Measurements from ENCODE around the gene HSF5.

HSF5 gene

DNA sequence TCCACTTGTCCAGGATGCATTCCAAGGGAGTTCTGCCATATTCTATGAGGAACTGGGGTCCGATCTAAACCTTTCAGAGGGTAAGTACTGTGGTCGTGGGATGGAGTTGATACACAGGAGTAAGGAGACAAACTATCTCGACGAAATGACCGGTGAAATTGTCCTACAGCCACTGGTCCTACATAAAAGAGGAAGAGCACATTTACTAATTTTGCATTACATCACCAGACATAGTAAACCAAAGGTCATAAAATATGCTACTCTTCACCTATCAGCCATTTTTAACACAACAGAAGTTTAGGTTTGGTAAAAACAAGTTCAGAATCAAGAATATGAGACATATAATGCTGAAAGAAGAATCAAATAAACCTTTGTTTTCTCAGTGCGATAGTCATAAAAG is 8.1 kb downstream of the HSF5 start:
- Histone ChIP-seq H3K9me3 (ENCODE audit: severe bottlenecking) (no peaks in the 10 kb centered on the region), H3K4me1 (ENCODE audit: insufficient read depth, poor library complexity, severe bottlenecking) (no peaks in the 10 kb centered on the region), H3K4me3 (ENCODE audit: severe bottlenecking) (no peak overlapping the region), H3K36me3 (ENCODE audit: low read depth) (no peaks in the 10 kb centered on the region), H3K27me3 (ENCODE audit: insufficient read depth, poor library complexity, severe bottlenecking) (peaks cover under 1% of the 10 kb centered on the region), H3K27ac (ENCODE audit: poor library complexity, severe bottlenecking) (no peak overlapping the region)
- DNase-seq (ENCODE audit: low spot score): no peak
- ATAC-seq (ENCODE audit: low read depth): no peak
- TF ChIP-seq, protein P1, sequence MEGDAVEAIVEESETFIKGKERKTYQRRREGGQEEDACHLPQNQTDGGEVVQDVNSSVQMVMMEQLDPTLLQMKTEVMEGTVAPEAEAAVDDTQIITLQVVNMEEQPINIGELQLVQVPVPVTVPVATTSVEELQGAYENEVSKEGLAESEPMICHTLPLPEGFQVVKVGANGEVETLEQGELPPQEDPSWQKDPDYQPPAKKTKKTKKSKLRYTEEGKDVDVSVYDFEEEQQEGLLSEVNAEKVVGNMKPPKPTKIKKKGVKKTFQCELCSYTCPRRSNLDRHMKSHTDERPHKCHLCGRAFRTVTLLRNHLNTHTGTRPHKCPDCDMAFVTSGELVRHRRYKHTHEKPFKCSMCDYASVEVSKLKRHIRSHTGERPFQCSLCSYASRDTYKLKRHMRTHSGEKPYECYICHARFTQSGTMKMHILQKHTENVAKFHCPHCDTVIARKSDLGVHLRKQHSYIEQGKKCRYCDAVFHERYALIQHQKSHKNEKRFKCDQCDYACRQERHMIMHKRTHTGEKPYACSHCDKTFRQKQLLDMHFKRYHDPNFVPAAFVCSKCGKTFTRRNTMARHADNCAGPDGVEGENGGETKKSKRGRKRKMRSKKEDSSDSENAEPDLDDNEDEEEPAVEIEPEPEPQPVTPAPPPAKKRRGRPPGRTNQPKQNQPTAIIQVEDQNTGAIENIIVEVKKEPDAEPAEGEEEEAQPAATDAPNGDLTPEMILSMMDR (IDR thresholded peaks at IDR 0.05; ENCODE audit: poor library complexity, severe bottlenecking): no peak

DNA sequence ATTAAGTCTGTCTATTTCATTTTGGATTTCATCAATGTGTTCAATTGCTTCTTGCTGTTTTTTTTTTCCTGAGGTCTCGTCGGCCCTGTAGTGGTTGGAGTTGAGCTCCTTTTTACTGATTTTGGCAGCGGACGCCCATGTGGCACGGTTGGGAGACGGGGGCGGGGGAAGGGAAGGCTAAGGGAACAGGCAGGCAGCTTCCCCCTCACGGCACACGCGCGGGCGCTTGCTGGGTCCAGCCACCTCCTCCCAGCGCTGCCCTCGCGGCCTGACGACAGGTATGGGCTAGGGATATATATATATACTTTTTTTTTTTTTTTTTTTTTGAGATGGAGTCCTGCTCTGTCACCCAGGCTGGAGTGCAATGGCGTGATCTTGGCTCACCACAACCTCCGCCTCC is 11.4 kb downstream of the HSF5 start:
- no peak for DNase-seq (ENCODE audit: low spot score)
- Histone ChIP-seq H3K27me3 (ENCODE audit: insufficient read depth, poor library complexity, severe bottlenecking) (peaks cover 8% of the 10 kb centered on the region), H3K4me1 (ENCODE audit: insufficient read depth, poor library complexity, severe bottlenecking) (no peaks in the 10 kb centered on the region), H3K4me3 (ENCODE audit: severe bottlenecking) (no peak overlapping the region), H3K27ac (ENCODE audit: poor library complexity, severe bottlenecking) (no peak overlapping the region), H3K36me3 (ENCODE audit: low read depth) (no peaks in the 10 kb centered on the region), H3K9me3 (ENCODE audit: severe bottlenecking) (no peaks in the 10 kb centered on the region)
- ATAC-seq (ENCODE audit: low read depth): no peak
- TF ChIP-seq, protein P1 (IDR thresholded peaks at IDR 0.05; ENCODE audit: poor library complexity, severe bottlenecking): no peak

DNA sequence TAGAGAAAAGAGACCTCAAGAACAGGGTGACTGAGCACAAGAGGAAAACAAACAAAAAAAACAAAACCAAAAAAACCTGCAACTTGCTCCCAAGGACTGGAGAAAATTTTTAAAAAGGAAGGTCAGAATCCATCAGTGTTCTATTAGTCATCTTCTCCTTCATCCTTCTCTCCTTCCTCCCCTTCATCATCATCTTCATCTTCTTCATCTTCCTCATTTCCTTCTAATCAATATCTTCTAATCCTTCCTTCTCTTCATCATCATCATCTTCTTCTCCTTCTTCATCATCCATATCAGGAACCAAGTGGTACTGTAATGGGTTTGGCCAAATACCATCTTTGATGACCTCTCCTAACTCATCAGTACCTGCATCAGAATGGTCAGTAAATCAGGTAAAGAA is 12.2 kb downstream of the HSF5 start:
- TF ChIP-seq, protein P1 (IDR thresholded peaks at IDR 0.05; ENCODE audit: poor library complexity, severe bottlenecking): no peak
- H3K27me3 ChIP-seq (ENCODE audit: insufficient read depth, poor library complexity, severe bottlenecking): peaks cover 8% of the 10 kb centered on the region
- no peaks in the 10 kb centered on the region for H3K4me1 ChIP-seq (ENCODE audit: insufficient read depth, poor library complexity, severe bottlenecking)
- H3K36me3 ChIP-seq (ENCODE audit: low read depth): no peaks in the 10 kb centered on the region
- H3K27ac ChIP-seq (ENCODE audit: poor library complexity, severe bottlenecking): no peak overlapping the region
- ATAC-seq (ENCODE audit: low read depth) (no peak), DNase-seq (ENCODE audit: low spot score) (no peak)
- H3K4me3 ChIP-seq (ENCODE audit: severe bottlenecking): no peak overlapping the region
- H3K9me3 ChIP-seq (ENCODE audit: severe bottlenecking): no peaks in the 10 kb centered on the region

DNA sequence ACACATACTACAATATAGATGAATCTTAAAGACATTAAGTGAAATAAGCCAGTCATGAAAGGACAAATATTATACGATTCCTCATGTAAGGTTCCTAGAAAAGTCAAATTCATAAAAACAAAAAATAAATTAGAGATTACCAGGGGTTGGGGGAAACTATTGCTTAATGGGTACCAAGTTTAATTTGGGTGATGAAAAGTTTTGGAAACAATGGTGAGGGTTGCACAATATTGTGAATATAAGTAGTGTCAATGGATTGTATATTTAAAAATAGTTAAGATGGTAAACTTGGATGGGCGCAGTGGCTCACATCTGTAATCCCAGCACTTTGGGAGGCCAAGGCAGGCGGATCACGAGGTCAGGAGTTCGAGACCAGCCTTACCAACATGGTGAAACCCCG is 17.9 kb downstream of the HSF5 start:
- no peak for DNase-seq (ENCODE audit: low spot score)
- H3K9me3 ChIP-seq (ENCODE audit: severe bottlenecking): no peaks in the 10 kb centered on the region
- H3K4me3 ChIP-seq (ENCODE audit: severe bottlenecking): no peak overlapping the region
- no peaks in the 10 kb centered on the region for H3K36me3 ChIP-seq (ENCODE audit: low read depth)
- no peak for ATAC-seq (ENCODE audit: low read depth)
- TF ChIP-seq, protein P1 (IDR thresholded peaks at IDR 0.05; ENCODE audit: poor library complexity, severe bottlenecking): no peak
- H3K27ac ChIP-seq (ENCODE audit: poor library complexity, severe bottlenecking): no peak overlapping the region
- H3K27me3 ChIP-seq (ENCODE audit: insufficient read depth, poor library complexity, severe bottlenecking): peaks cover 31% of the 10 kb centered on the region
- no peaks in the 10 kb centered on the region for H3K4me1 ChIP-seq (ENCODE audit: insufficient read depth, poor library complexity, severe bottlenecking)

DNA sequence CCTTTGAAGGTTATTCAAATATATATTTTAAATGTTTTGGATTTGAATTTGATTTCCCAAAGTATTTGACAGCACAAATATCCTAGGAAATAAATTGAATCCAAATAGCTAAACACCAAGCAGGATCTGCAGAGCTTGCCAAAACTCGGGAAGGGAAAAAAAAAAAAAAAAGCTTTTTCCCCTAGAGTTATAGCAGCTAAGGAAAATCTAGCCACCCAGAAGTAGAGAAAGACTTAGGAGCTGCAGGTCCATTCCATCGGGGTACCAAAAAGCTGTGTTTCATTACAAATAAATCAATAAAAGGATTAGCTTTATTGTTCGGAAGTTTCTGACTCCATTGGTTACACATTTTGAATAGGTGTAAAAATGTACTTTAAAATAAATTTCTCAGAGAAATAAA is 19.3 kb downstream of the HSF5 start:
- H3K27me3 ChIP-seq (ENCODE audit: insufficient read depth, poor library complexity, severe bottlenecking): peaks cover 23% of the 10 kb centered on the region
- TF ChIP-seq, protein P1 (IDR thresholded peaks at IDR 0.05; ENCODE audit: poor library complexity, severe bottlenecking): no peak
- no peak overlapping the region for H3K4me3 ChIP-seq (ENCODE audit: severe bottlenecking)
- ATAC-seq (ENCODE audit: low read depth) (no peak), DNase-seq (ENCODE audit: low spot score) (no peak)
- H3K4me1 ChIP-seq (ENCODE audit: insufficient read depth, poor library complexity, severe bottlenecking): no peaks in the 10 kb centered on the region
- no peaks in the 10 kb centered on the region for H3K9me3 ChIP-seq (ENCODE audit: severe bottlenecking)
- H3K36me3 ChIP-seq (ENCODE audit: low read depth): no peaks in the 10 kb centered on the region
- no peak overlapping the region for H3K27ac ChIP-seq (ENCODE audit: poor library complexity, severe bottlenecking)

Data from RWPE2 (cell line).